Fibroblast of lung (primary cell): Measurements from ENCODE around the gene MBOAT2.

Source experiments
- EZH2 ChIP-seq: IDR thresholded peaks from 2 replicates; pipeline ENCODE4 v1.5.1; 2012; ENCODE audit warnings: low read length, control low read depth, mild to moderate bottlenecking; ENCODE audit errors: missing control alignments
- TF ChIP-seq, protein P1 (sequence below), 2 donors: IDR thresholded peaks in 1 of 2; conservative IDR thresholded peaks in 1 of 2; 1 replicate in 1 of 2; 2 replicates in 1 of 2; pipeline ENCODE4 v1.5.1; 2011 to 2012; ENCODE audit warnings: low read length in 2 of 2, control low read depth in 1 of 2, inconsistent platforms in 1 of 2, low read depth in 1 of 2, mild to moderate bottlenecking in 1 of 2

DNA sequence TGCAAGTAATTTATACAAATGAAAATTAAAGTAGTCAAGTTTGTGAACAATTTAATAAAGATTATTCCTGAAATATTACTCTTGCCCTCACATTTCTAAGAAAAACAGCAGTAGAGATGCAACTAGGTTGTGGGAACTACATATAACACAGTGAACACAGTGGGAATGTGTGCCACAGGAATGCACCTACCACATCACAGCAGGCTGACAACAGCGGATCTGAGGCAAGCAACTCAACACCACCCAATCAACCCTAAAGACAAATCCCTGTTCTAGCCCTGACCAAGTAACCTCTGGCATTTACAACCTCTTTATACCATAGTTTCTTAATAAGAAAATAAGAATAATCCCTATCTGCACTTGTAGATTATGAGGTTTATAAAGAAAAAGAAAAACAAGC is 23.4 kb downstream of the MBOAT2 start:
- TF ChIP-seq, protein P1, sequence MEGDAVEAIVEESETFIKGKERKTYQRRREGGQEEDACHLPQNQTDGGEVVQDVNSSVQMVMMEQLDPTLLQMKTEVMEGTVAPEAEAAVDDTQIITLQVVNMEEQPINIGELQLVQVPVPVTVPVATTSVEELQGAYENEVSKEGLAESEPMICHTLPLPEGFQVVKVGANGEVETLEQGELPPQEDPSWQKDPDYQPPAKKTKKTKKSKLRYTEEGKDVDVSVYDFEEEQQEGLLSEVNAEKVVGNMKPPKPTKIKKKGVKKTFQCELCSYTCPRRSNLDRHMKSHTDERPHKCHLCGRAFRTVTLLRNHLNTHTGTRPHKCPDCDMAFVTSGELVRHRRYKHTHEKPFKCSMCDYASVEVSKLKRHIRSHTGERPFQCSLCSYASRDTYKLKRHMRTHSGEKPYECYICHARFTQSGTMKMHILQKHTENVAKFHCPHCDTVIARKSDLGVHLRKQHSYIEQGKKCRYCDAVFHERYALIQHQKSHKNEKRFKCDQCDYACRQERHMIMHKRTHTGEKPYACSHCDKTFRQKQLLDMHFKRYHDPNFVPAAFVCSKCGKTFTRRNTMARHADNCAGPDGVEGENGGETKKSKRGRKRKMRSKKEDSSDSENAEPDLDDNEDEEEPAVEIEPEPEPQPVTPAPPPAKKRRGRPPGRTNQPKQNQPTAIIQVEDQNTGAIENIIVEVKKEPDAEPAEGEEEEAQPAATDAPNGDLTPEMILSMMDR (conservative IDR thresholded peaks at IDR 0.05 in 1 of 2, IDR thresholded peaks at IDR 0.05 in 1 of 2; ENCODE audit: low read depth in 1 of 2, low read length in 2 of 2), result no peak
- no peak for TF ChIP-seq EZH2
